ENCODE measurements around the gene SH3BGRL2. TPM values are rescaled to one million over a fixed set of nuclear protein-coding genes. Genes with fewer than 3 reads are reported as not detected.
"Not testable (repeated sequence)": the region's sequence is repeated elsewhere in the genome, so short reads cannot be mapped to it uniquely, and the experiment has no call there.

SH3BGRL2 gene
- total RNA-seq, 1 donor from 2014 or later: 10.7 TPM

GRCh38 chr6:79745282-79745681, 114.2 kb downstream of the SH3BGRL2 start:
- not testable (repeated sequence) for DNase-seq (ENCODE audit: low read depth)

DNA sequence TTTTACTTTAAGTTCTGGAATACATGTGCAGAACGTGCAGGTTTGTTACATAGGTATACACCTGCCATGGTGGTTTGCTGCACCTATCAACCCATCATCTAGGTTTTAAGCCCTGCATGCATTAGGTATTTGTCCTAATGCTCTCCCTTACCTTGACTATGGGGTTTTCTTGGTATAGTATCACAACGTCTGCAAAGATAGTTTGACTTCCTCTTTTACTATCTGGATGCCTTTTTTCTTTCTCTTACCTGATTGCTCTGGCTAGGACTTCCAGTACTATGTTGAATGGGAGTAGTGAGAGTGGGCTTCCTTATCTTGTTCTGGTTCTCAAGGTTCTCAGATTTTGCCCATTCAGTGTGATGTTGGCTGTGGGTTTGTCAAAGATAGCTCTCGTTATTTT, 115.2 kb downstream of the SH3BGRL2 start:
- DNase-seq (ENCODE audit: low read depth): not testable (repeated sequence)

- no peak for DNase-seq (ENCODE audit: low read depth)
Measured at GRCh38 chr6:79750806-79751205, 119.7 kb downstream of the SH3BGRL2 start.

Other genes with a start within 250 kb of the SH3BGRL2 start
- gene LCA5, start 93.9 kb upstream of the SH3BGRL2 start, total RNA-seq: 8.3 and 24.0 TPM in 2 replicates